Measurements from ENCODE around the gene SPATS2.

GRCh38 chr12:49416892-49417291 is 49.6 kb downstream of the SPATS2 start:
- TF ChIP-seq CTCF (tag by site-specific recombination; IDR thresholded peaks at IDR 0.05) (no peak), ZNF274 (IDR thresholded peaks at IDR 0.05; ENCODE audit: low read length) (no peak), ZNF274 (tag by site-specific recombination; IDR thresholded peaks at IDR 0.05; ENCODE audit: borderline replicate concordance) (no peak), KLF1 (tag by site-specific recombination; IDR thresholded peaks at IDR 0.05) (no peak), YY1 (tag by site-specific recombination; IDR thresholded peaks at IDR 0.05) (no peak)
